ENCODE measurements around the gene MRTFB.

DNA sequence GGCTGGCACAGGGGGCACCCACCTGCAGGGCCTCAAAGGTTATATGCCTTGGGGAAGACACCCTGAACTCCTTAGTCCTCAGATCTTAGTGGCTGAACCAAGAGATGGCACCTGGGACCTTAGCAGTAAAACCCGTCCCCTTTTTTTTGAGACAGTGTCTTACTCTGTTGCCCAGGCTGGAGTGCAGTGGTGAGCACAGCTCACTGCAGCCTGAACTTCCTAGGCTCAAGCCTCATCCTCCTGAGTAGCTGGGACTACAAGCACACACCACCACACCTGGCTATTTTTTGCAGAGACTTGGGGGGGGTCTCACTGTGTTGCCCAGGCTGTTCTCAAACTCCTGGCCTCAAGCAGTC is 237.2 kb downstream of the MRTFB start:
- no peak for TF ChIP-seq POLR2AphosphoS5 (IDR thresholded peaks at IDR 0.05; ENCODE audit: insufficient read depth, low read depth, low read length)
- TF ChIP-seq, protein P1, sequence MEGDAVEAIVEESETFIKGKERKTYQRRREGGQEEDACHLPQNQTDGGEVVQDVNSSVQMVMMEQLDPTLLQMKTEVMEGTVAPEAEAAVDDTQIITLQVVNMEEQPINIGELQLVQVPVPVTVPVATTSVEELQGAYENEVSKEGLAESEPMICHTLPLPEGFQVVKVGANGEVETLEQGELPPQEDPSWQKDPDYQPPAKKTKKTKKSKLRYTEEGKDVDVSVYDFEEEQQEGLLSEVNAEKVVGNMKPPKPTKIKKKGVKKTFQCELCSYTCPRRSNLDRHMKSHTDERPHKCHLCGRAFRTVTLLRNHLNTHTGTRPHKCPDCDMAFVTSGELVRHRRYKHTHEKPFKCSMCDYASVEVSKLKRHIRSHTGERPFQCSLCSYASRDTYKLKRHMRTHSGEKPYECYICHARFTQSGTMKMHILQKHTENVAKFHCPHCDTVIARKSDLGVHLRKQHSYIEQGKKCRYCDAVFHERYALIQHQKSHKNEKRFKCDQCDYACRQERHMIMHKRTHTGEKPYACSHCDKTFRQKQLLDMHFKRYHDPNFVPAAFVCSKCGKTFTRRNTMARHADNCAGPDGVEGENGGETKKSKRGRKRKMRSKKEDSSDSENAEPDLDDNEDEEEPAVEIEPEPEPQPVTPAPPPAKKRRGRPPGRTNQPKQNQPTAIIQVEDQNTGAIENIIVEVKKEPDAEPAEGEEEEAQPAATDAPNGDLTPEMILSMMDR (IDR thresholded peaks at IDR 0.05; ENCODE audit: extremely low read depth in 1 of 2, insufficient read depth in 1 of 2, low read depth in 1 of 2, low read length in 2 of 2) = no peak
- TF ChIP-seq POLR2A (IDR thresholded peaks at IDR 0.05; ENCODE audit: low read depth, low read length) = no peak
- TF ChIP-seq, protein P2, sequence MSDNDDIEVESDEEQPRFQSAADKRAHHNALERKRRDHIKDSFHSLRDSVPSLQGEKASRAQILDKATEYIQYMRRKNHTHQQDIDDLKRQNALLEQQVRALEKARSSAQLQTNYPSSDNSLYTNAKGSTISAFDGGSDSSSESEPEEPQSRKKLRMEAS (IDR thresholded peaks at IDR 0.05; ENCODE audit: insufficient read depth, insufficient read length) = no peak
- no peak for TF ChIP-seq EZH2 (IDR thresholded peaks at IDR 0.05; ENCODE audit: borderline replicate concordance, low read depth, low read length, severe bottlenecking)

Data from endothelial cell of umbilical vein (primary cell).